ENCODE results near the gene HRH1.

DNA sequence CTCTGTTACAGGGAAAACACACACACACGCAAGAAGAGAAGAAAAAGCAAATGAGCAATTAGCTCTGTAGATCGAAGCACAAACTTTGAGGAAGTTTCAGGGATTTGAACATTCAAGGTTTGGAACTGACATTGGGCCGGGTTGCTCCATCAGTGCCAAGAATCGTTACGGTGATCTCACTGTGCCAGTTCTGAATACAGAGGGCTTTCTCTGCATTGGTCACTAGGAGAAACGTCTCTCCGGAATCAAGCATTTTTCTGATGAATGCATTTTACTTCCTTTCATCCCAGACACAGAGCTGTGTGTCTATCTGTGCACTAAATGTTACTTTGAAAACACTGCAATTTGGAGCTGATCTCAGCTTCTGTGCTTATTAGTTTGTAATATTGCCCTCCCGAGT lies 11.2 kb downstream of the HRH1 start:
- no peak for TF ChIP-seq POLR2A (IDR thresholded peaks at IDR 0.05; ENCODE audit: low read length)
- TF ChIP-seq GATA1 (IDR thresholded peaks at IDR 0.05; ENCODE audit: low read depth, low read length) = no peak

Measured in erythroblast (primary cell).